HuH-7.5 (cell line): ENCODE results near the gene OXCT2.
A peak's percentile ranks its signal among the peaks of the same experiment; 100 is the strongest.
"Not testable (repeated sequence)": the region's sequence is repeated elsewhere in the genome, so short reads cannot be mapped to it uniquely, and the experiment has no call there.

Experiments
- DNase-seq: peaks from one replicate; pipeline ENCODE4 v3.0.0; 2011; ENCODE audit warnings: low spot score

OXCT2 gene

DNA sequence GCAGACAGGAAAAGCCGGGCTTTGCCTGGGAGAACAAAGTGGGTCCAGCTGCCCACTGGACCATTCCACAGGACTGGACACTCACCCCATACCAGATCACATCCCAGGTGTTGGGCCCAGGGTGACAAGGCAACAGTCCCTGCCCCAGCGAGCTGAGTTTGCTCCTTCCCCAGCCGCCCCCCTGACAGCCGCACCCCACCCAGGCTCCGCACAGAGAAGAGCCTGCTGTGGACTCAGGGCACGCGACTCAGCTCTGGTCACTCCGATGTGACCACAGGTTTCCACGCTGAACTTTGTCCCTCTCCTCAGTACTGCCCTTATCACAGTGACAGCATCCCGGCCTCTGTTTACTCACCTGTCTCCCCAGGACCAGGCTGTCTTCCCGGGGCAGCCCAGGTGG lies 16.3 kb upstream of the OXCT2 start:
- DNase-seq, result no peak

DNA sequence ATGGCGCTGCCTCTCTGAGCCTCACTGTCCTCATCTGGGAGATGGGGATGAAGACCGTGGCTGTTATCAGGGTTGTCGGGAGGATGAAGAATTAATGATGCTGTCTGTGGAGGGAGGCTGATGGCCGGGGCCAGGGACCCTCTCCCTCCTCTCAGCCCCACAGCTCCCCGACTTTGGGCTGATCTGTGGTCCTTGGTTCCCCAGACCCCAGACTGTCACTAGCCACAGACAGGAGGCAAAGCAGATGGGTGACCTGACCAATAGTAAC lies 15.9 kb upstream of the OXCT2 start:
- not testable (repeated sequence) for DNase-seq

GRCh38 chr1:39786303-39787107 lies 15.4 kb upstream of the OXCT2 start:
- DNase-seq, result not testable (repeated sequence)

DNA sequence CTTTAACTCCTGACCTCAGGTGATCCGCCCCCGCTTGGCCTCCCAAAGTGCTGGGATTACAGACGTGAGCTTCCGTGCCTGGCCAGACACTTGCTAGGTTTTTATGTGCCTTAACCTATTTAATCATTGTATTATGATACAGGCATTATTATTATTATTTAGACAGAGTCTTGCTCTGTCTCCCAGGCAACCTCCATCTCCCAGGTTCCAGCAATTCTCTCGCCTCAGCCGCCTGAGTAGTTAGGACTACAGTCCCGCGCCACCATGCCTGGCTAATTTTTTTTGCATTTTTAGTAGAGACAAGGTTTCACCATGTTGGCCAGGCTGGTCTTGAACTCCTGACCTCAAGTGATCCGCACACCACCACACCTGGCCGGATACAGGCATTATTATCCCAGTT lies 11.5 kb upstream of the OXCT2 start:
- not testable (repeated sequence) for DNase-seq

- DNase-seq, result no peak
These were observed 11.0 kb upstream of the OXCT2 start for GRCh38 chr1:39782103-39782502.

DNA sequence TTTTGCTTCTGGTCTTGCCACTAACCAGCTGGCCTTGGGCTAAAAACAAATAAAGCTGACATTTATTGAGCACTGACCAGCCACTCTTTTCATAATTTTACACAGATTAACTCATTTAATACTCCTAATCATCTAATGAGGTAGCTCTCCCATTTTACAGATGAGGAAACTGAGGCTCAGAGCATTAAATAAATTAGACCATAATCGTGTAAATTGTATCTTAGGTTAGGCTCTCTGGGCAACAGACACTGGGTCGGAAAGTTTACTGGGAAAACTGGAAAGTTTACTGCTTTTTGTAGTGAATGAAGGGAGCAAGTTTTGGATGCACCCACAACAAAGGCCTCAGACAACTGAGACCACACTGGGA lies 10.2 kb upstream of the OXCT2 start:
- DNase-seq, result no peak

DNA sequence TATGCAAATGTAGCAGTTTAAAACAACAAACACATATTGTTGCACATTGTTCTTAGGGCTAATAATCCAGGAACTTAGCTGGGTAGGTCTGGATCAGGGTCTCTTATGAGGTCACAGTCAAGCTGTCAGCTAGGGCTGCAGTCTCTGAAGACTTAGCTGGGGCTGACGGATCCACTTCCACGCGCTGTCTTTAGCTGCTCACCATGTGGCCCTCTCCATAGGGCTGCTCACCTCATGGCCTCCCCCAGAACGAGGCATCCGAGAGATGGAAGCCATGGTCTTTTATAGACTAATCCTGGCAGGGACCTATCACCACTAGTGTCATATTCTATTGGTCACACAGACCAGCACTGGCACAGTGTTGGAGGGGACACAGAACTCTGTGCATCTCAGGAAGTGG lies 8.7 kb upstream of the OXCT2 start:
- DNase-seq, result no peak

DNA sequence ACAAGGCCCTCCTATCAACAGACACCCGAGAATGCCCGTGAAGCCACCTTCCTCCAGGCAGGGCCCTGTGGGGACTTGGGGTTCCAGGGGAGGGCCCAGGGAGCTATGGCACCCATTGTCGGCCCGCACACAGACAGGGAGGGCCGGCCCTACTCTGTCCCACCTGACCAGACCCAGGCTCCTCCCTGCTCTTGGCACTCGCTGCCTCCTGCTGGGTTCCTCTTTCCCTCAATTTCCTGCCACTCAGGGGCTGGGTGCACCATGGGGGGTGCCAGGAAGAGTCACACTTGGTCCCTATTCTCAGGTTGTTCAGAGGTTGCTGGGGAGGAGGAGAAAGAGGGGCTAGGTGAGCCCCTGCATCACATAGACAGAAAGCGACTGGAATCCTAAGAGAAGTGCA lies 8.0 kb upstream of the OXCT2 start:
- no peak for DNase-seq

GRCh38 chr1:39778463-39779099 lies 7.4 kb upstream of the OXCT2 start:
- not testable (repeated sequence) for DNase-seq

DNA sequence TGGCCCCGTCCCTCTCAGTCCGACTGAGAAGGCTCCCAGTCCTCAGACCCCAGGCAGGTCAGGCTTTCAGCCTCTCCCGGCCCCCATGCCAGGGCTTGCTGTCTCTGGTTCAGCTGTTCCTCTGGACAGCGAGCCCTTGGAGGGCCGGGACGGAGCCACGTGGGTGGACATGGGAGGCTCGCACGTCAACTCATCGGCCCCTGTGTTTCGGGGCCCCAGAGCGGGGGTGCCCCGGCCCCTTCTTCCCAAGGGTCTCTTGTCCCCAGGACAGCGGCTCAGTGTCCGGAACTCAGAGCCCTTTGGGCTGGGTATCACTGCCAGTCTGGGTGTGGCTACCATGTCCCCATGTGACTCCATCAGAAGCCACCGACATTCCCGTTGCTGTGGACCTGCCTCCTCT lies 6.7 kb upstream of the OXCT2 start:
- not testable (repeated sequence) for DNase-seq

- no peak for DNase-seq
These were observed 6.2 kb upstream of the OXCT2 start for GRCh38 chr1:39777306-39777705.

DNA sequence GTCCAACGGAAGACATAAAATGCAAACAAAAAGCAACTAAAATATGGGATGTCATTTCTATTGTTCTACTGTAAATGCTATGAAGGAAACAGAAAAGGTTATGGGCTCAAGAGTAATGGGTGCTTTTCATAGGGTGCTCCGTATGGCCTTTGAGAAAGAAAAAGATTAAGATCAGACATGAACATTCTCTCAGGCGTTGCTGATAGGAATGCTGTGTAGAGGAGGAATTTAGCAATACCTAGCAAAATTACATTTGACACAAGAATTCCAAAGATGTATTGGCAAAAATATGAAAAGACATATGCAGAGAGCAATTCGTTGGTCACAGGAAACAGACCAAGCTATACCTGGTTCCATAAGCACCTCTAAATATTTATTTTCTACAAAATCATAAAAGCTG lies 5.7 kb upstream of the OXCT2 start:
- no peak for DNase-seq

DNA sequence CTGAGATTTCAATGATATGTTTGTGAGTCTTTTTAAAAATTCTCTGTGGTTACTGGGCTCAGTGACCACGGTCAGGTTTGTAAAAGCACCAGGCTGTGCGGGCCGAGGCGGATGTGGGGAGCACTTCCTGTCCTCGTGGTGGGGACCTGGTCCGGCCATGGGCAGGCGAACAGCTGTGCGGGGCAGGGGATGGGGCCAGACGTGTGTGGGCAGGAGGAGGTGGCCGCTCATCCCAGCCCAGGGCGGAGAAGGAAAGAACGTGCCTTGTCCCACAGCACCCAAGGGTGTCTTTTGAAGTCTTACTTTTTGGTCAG lies 5.2 kb upstream of the OXCT2 start:
- DNase-seq, result no peak

DNA sequence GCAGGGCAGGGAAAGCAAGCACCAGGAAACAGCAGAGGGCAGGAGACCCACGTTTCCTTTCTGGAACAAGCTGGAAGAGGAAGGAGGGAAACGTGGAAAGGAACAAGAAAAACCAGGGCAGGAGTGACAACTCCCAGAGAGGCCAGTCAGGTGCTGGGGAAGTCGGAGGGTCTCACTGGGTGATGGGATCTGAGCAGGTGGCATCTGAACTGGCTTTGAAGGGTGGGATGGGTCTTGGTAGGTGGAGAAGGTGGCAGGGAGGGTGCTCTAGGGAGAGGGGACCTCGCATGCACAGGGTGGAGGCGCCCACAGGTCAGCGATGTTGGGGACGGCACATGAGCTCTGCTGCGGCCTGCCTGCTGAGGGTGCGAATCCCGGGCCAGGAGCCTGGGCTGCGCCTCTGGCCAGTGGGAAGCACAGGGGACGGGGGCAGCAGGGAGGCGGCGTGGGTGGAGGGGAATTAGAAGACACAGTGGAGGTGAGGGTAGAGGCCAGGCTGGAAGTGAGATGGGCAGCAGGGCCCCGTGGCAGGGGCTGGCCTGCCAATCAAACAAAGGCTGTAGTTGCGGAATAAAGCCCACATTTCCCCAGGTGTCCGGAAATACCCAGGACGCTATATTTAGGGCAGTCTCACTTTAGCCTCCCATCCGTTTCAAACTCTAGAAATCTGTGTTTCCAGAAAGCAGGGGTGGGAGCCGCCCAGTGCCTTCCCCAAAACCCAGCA lies 4.7 kb upstream of the OXCT2 start:
- DNase-seq, result not testable (repeated sequence)

DNA sequence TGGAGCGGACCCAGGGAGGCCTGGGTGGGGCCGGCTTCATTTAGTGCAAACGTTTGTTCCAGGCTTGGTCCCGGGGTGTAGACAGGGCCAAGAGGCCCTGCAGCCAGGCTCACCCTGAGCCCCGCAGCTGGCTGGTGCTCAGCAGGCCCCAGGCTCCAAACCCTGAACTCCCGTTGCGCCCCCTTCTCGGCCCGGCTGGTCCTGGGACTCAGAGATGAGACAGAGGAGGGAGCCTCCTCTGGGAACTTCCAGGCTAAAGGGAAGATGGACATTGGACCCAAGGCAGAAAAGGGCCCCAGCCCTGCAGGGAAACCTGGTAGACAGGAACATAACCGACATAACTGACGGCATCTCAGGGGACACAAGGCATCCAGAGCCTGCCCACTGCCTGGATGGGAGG lies 4.0 kb upstream of the OXCT2 start:
- peak; percentile 54 for DNase-seq

DNA sequence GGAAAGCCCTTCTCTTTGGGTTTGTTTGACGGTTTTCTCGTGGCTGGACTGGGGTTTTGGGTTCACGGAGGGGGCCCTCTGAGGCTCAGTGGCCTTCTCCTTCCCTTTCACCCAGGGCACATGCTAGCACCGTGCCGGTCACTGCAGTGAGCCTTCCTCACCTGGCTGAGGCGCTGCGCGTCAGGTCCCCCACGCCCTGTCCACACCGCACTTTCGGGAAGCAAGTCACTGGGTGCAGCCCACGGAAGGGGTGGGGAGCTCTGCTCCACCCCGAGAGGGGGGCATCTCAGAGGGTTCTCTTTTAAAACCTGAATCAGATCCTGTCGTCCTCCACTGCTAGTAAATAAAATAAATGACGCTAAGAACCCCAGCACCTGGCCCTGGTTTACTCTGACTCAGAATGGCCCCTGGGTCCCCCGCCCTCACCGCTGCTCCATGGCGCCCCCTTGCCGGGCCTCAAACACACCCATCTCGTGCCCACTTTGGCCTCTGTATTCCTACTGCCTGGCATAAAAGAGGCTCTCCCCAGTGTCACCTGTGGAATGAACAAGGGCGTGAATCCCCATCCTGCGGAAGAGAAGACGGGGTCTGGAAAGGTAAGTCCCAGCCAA lies 2.3 kb upstream of the OXCT2 start:
- DNase-seq, result not testable (repeated sequence)

GRCh38 chr1:39770100-39771021 lies 787 bp downstream of the OXCT2 start:
- not testable (repeated sequence) for DNase-seq

- not testable (repeated sequence) for DNase-seq
These were observed 1.6 kb downstream of the OXCT2 start for GRCh38 chr1:39769502-39769901.

DNA sequence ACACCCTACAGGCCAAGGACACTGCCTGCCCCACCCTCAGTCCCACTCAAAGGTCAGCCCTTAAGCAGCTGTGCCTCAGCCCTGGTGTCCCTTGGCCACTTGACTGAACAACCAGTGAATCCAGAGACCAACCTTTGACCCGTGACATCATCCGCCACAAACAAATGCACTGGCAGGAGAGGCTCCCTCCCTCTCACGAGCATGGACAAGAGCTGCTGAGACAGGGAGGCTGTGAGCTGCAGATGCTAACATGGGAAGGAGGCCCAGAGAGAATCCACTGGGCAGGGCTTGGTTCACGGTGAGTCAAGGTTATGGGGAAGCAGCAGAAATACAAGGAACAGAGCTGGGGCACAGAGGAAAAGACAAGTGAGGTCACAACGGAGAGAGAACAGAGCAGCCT lies 4.7 kb downstream of the OXCT2 start:
- DNase-seq, result not testable (repeated sequence)

GRCh38 chr1:39764512-39764911 lies 6.6 kb downstream of the OXCT2 start:
- DNase-seq, result not testable (repeated sequence)

DNA sequence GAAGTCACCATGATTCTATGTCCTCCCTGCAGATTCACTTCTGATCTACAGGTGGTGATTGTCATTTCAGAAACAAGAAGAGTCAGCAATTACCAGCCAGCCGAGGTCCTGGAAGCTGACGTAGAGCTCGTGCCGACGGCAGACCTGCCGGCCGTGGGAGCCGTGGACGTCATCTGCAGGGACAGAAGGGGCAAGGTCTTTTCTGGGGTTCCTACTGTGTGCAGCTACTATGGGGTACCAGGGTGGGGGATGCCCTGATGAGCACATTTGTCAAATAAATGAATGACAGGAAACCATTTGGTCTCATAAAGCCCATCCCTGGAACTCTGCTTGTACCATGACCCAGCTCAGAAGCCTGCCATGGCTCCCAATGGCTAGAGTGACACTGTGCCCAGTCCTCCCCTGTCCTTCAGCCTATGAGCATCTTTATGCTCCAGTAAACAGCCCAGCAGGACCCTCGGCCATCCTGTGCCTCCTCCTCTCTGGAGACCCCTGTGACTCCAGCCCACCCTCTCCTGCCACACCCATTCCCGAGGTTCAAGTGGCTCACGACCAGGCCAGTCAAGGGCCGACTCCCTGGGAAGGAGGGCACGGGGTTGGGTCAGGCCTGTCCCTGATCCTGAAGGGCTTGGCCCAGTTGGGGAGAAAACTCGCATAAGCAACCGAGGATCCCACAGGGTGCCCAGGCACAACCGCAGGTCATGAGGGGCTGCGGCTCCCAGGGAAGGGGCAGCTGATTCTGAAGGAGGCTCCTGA lies 7.4 kb downstream of the OXCT2 start:
- not testable (repeated sequence) for DNase-seq
